ENCODE results near the gene NRSN1.

DNA sequence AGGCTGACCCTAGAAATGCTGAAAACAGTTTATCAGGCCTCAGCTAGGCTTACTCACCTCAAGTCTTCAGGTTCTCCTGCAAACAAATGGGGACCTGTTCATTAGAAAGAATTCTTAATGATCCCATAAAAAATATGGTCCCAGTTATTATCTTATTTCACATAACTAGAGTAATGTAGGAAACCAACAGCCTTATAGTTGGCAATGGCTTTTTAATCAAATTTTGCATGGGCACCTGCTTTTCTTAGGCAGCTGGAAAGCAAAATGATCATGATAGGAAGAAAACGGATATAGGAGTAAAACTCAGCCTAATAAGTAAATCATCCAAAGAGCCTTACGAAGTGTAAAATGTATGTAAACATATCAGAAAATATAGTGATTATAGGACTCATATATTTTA lies 1.3 kb downstream of the NRSN1 start:
- TF ChIP-seq ZNF274 (IDR thresholded peaks at IDR 0.05; ENCODE audit: low read depth, low read length) (no peak), YY1 (IDR thresholded peaks at IDR 0.05; ENCODE audit: insufficient read depth, insufficient read length) (no peak)

Measured in NT2/D1 (cell line).